ENCODE data around the gene CAB39.
"Not testable (repeated sequence)": the region's sequence is repeated elsewhere in the genome, so short reads cannot be mapped to it uniquely, and the experiment has no call there.

The CAB39 gene

GRCh38 chr2:230684270-230685168 is 28.1 kb upstream of the CAB39 start:
- DNase-seq: no peak

GRCh38 chr2:230685178-230685577 is 27.5 kb upstream of the CAB39 start:
- peak; percentile 45 for DNase-seq

GRCh38 chr2:230687498-230687897 is 25.1 kb upstream of the CAB39 start:
- DNase-seq: no peak

GRCh38 chr2:230688490-230688889 is 24.2 kb upstream of the CAB39 start:
- DNase-seq: no peak

GRCh38 chr2:230690439-230690838 is 22.2 kb upstream of the CAB39 start:
- DNase-seq: no peak

- DNase-seq: no peak
Observed at GRCh38 chr2:230691005-230691647, 21.5 kb upstream of the CAB39 start.

GRCh38 chr2:230692760-230693159 is 19.9 kb upstream of the CAB39 start:
- DNase-seq: no peak

GRCh38 chr2:230693411-230693810 is 19.2 kb upstream of the CAB39 start:
- no peak for DNase-seq

- DNase-seq: no peak
Observed at GRCh38 chr2:230694241-230694640, 18.4 kb upstream of the CAB39 start.

GRCh38 chr2:230695551-230695950 is 17.1 kb upstream of the CAB39 start:
- no peak for DNase-seq

GRCh38 chr2:230696670-230697069 is 16.0 kb upstream of the CAB39 start:
- no peak for DNase-seq

GRCh38 chr2:230697676-230698075 is 15.0 kb upstream of the CAB39 start:
- DNase-seq: no peak

- not testable (repeated sequence) for DNase-seq
Observed at GRCh38 chr2:230698753-230699152, 13.9 kb upstream of the CAB39 start.

- no peak for DNase-seq
Observed at GRCh38 chr2:230700447-230700846, 12.2 kb upstream of the CAB39 start.

GRCh38 chr2:230701308-230701707 is 11.3 kb upstream of the CAB39 start:
- no peak for DNase-seq

GRCh38 chr2:230702457-230702856 is 10.2 kb upstream of the CAB39 start:
- DNase-seq: not testable (repeated sequence)

GRCh38 chr2:230703514-230703913 is 9.1 kb upstream of the CAB39 start:
- no peak for DNase-seq

GRCh38 chr2:230706053-230706521 is 6.6 kb upstream of the CAB39 start:
- DNase-seq: no peak

- DNase-seq: no peak
Observed at GRCh38 chr2:230706966-230707365, 5.7 kb upstream of the CAB39 start.

GRCh38 chr2:230708204-230708603 is 4.4 kb upstream of the CAB39 start:
- no peak for DNase-seq

GRCh38 chr2:230711224-230711623 is 1.4 kb upstream of the CAB39 start:
- no peak for DNase-seq

GRCh38 chr2:230713331-230714135 is 891 bp downstream of the CAB39 start:
- DNase-seq: peak; percentile 14

GRCh38 chr2:230714136-230714480 is 1.5 kb downstream of the CAB39 start:
- peak; percentile 27 for DNase-seq

Data from RPMI8226 (cell line).